GM21786 (cell line): ENCODE data around the gene NKX2-2.
"Not testable (repeated sequence)": the region's sequence is repeated elsewhere in the genome, so short reads cannot be mapped to it uniquely, and the experiment has no call there.

Experiments used
- ATAC-seq: cut with Tn5 transposase; IDR thresholded peaks from one replicate; pipeline ENCODE4 v1.9.1; 2021; ENCODE audit not compliant: unreplicated experiment

NKX2-2 gene

GRCh38 chr20:21509597-21510371 is 4.1 kb downstream of the NKX2-2 start:
- no peak for ATAC-seq

GRCh38 chr20:21509079-21509596 is 4.7 kb downstream of the NKX2-2 start:
- ATAC-seq, result no peak

GRCh38 chr20:21508230-21509078 is 5.4 kb downstream of the NKX2-2 start:
- no peak for ATAC-seq

GRCh38 chr20:21507400-21508229 is 6.2 kb downstream of the NKX2-2 start:
- ATAC-seq, result no peak

- ATAC-seq, result no peak
These were observed 7.9 kb downstream of the NKX2-2 start for GRCh38 chr20:21505810-21506530.

GRCh38 chr20:21505161-21505809 is 8.6 kb downstream of the NKX2-2 start:
- no peak for ATAC-seq

GRCh38 chr20:21504323-21504722 is 9.5 kb downstream of the NKX2-2 start:
- ATAC-seq, result no peak

- ATAC-seq, result peak; percentile 95
These were observed 10.5 kb downstream of the NKX2-2 start for GRCh38 chr20:21503345-21503744.

- no peak for ATAC-seq
These were observed 12.7 kb downstream of the NKX2-2 start for GRCh38 chr20:21501184-21501583.

- ATAC-seq, result no peak
These were observed 13.3 kb downstream of the NKX2-2 start for GRCh38 chr20:21500599-21500998.

GRCh38 chr20:21499641-21500040 is 14.2 kb downstream of the NKX2-2 start:
- no peak for ATAC-seq

- ATAC-seq, result no peak
These were observed 15.2 kb downstream of the NKX2-2 start for GRCh38 chr20:21498635-21499034.

GRCh38 chr20:21498195-21498594 is 15.7 kb downstream of the NKX2-2 start:
- ATAC-seq, result no peak

- no peak for ATAC-seq
These were observed 17.4 kb downstream of the NKX2-2 start for GRCh38 chr20:21496452-21496851.

GRCh38 chr20:21493049-21493448 is 20.8 kb downstream of the NKX2-2 start:
- ATAC-seq, result no peak

GRCh38 chr20:21490105-21490504 is 23.8 kb downstream of the NKX2-2 start:
- ATAC-seq, result no peak

GRCh38 chr20:21480144-21480543 is 33.7 kb downstream of the NKX2-2 start:
- not testable (repeated sequence) for ATAC-seq

- no peak for ATAC-seq
These were observed 48.1 kb downstream of the NKX2-2 start for GRCh38 chr20:21465799-21466198.

GRCh38 chr20:21464916-21465315 is 48.9 kb downstream of the NKX2-2 start:
- ATAC-seq, result no peak
